ENCODE results near the gene PRDX2.

GRCh38 chr19:12752056-12752781, 49.4 kb downstream of the PRDX2 start:
- TF ChIP-seq CTCF (IDR thresholded peaks at IDR 0.05; ENCODE audit: poor library complexity) = no peak
- no peak for TF ChIP-seq EZH2 (IDR thresholded peaks at IDR 0.05; ENCODE audit: borderline replicate concordance)

All from hepatocyte (in vitro differentiated cells).